DMS114 treated with DMSO at 0.1 percent for 48 hours (cell line): ENCODE results near the gene CTNNA3.
"Not testable (repeated sequence)": the region's sequence is repeated elsewhere in the genome, so short reads cannot be mapped to it uniquely, and the experiment has no call there.

Experiments used
- DNase-seq: peaks from one replicate; lab custom pipeline; 2025; ENCODE audit not compliant: unreplicated experiment; lab: John Stamatoyannopoulos, UW

Gene CTNNA3

GRCh38 chr10:66337211-66337610, 1358.8 kb downstream of the CTNNA3 start:
- no peak for DNase-seq

- no peak for DNase-seq
Measured at GRCh38 chr10:66336791-66337190, 1359.2 kb downstream of the CTNNA3 start.

- not testable (repeated sequence) for DNase-seq
Measured at GRCh38 chr10:66335753-66336152, 1360.2 kb downstream of the CTNNA3 start.

GRCh38 chr10:66329147-66329546, 1366.8 kb downstream of the CTNNA3 start:
- no peak for DNase-seq

- no peak for DNase-seq
Measured at GRCh38 chr10:66326876-66327275, 1369.1 kb downstream of the CTNNA3 start.

GRCh38 chr10:66322777-66323176, 1373.2 kb downstream of the CTNNA3 start:
- DNase-seq = no peak

- DNase-seq = no peak
Measured at GRCh38 chr10:66321723-66322665, 1374.0 kb downstream of the CTNNA3 start.

- DNase-seq = no peak
Measured at GRCh38 chr10:66318761-66319160, 1377.2 kb downstream of the CTNNA3 start.

- no peak for DNase-seq
Measured at GRCh38 chr10:66307826-66308225, 1388.2 kb downstream of the CTNNA3 start.

- no peak for DNase-seq
Measured at GRCh38 chr10:66301078-66301477, 1394.9 kb downstream of the CTNNA3 start.

GRCh38 chr10:66295602-66296001, 1400.4 kb downstream of the CTNNA3 start:
- DNase-seq = no peak

- DNase-seq = no peak
Measured at GRCh38 chr10:66294538-66294937, 1401.5 kb downstream of the CTNNA3 start.

- no peak for DNase-seq
Measured at GRCh38 chr10:66292922-66293321, 1403.1 kb downstream of the CTNNA3 start.

- no peak for DNase-seq
Measured at GRCh38 chr10:66292456-66292855, 1403.5 kb downstream of the CTNNA3 start.

- no peak for DNase-seq
Measured at GRCh38 chr10:66291133-66291532, 1404.9 kb downstream of the CTNNA3 start.

GRCh38 chr10:66284621-66285020, 1411.4 kb downstream of the CTNNA3 start:
- no peak for DNase-seq

GRCh38 chr10:66283874-66284464, 1412.0 kb downstream of the CTNNA3 start:
- no peak for DNase-seq

GRCh38 chr10:66283064-66283463, 1412.9 kb downstream of the CTNNA3 start:
- DNase-seq = no peak

- DNase-seq = no peak
Measured at GRCh38 chr10:66281327-66281726, 1414.7 kb downstream of the CTNNA3 start.

- no peak for DNase-seq
Measured at GRCh38 chr10:66277481-66277880, 1418.5 kb downstream of the CTNNA3 start.

- DNase-seq = no peak
Measured at GRCh38 chr10:66273966-66274519, 1422.0 kb downstream of the CTNNA3 start.

GRCh38 chr10:66265398-66265797, 1430.6 kb downstream of the CTNNA3 start:
- no peak for DNase-seq
